Suppressor macrophage (primary cell): ENCODE results near the gene HOXB7.
A peak's percentile ranks its signal among the peaks of the same experiment; 100 is the strongest.

Source experiments
- DNase-seq, 4 experiments: peaks; one replicate each; pipeline ENCODE4 v3.0.0-alpha.2; 2020 to 2022

HOXB7 gene

DNA sequence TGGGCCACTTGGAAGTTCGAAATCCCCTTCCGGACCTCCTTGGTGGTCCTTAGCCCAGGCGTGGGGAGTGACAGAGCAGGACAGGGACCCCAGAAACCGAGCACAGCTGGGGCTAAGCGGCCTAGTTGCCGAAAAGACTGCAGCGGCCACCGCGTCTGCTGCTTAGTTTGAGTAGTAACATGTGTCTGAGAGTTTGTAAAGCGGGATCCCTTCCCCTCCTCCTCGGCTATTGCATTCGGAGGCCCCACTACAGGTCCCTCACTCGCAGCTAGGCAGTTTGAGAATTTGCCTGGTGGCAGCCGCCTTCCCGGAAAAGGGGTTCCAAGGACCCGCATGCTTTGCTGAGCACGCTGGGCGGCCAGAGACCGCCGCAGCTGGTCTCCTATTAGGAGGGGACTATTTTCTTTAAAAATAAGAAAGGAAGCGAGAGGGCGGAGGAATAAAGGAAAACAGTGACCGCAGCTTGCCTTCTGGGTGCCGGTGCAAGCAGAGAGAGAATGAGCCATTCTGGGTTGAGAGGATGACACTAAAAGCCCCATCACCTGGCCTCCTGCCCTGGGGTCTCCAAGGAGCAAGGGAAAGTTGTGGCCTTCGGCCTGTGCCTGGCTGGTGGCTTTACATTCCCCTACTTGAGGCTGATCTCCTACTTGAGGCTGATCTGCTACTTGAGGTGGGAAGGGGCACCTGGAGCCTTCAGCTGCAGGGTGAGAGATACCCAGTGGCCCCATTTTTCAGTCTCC is 16.1 kb downstream of the HOXB7 start:
- no peak for DNase-seq

DNA sequence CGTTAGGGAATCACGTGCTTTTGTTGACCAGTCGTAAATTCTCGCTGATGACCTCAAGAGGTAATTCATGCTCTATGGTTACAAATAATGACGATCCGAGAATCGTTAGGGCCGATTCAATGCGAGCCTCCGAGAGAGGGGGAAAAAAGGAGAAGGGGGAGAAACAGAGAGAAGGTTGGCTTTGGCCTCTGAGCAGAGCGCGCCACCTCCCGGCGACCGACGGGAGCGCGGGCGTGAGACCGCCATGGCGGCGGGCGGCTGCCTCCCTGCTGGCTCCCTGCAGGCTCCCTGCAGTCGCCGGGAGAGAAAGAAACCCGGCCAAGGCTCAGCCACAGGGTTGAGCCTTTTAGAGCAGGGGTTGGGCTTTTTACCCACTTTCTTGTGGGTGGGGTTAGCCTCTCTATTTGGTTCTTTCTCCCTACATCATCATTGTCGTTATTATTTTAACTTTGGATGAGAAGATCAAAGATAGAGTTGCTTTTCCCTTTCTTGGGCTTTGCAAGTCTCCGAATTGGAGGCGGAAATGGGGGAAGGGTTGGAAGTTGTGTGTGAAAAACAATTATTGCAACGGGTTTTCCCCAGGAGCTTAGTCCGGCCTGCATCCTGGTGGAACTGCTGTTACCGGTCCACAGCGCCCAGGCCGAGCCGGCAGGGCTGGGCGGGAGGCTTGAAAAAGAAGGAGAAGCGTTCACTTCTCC is 16.8 kb downstream of the HOXB7 start:
- peak; percentile 69 to 88 (median 84) for DNase-seq

DNA sequence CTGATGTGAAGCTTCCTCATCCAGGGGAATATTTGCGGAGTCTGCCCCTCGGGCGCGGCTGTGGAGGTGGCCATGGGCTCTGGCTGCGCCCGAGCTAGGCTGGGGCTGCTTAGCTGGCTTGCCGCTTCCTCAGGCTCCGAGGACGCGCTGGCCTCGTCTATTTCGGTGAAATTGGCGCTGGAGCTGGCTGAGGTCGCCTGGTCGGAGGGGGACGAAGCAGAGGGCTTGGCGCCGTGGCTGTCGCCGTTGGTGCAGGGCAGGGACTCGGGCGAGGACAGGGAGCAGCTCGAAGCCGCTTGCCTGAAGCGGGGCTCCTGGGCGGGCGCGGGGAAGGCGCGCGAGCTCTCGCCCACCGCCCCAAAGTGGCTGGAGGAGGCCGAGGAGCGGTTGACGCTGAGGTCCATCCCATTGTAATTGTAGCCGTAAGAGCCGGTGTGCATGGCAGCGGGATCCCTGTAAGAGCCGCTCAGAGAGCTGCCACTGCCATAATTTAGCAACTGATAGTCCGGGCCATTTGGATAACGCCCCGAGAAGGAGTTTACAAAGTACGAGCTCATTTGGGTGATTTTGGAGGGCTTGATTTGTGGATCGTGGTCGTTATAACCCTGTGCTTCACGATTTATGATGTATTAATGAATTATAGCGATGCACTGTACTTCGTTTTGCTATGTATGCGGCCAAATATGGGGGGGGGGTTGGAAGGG is 17.5 kb downstream of the HOXB7 start, which contains the start of gene HOXB5:
Gene HOXB5, minus strand, starts transcription at position 654 of the 704 bp plus-strand sequence. Its CDS starts 97 bp downstream, at position 557.
- peak in 3 of 4 experiments; percentile 17 to 50 (median 40) for DNase-seq

DNA sequence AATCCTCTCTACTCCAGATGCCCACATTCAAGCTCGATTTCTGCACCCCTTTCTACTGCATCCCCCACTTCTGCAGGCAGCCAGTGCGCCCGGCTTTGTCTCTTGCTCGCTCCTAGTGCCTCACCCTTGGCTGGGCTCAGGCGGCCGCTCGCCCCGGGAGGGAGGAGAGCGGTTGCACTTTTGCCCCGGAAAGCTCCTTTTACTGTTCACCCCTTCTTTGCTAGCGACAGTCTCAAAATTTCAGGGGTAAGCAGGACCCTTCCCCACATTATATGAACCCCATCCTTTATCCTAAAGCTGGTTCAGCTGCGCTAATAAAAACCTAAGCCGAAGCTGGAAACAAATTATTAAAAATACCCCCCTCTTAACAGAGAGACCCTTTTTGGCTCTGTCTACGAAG is 18.2 kb downstream of the HOXB7 start:
- DNase-seq: peak in 1 of 4 experiments; percentile 17

DNA sequence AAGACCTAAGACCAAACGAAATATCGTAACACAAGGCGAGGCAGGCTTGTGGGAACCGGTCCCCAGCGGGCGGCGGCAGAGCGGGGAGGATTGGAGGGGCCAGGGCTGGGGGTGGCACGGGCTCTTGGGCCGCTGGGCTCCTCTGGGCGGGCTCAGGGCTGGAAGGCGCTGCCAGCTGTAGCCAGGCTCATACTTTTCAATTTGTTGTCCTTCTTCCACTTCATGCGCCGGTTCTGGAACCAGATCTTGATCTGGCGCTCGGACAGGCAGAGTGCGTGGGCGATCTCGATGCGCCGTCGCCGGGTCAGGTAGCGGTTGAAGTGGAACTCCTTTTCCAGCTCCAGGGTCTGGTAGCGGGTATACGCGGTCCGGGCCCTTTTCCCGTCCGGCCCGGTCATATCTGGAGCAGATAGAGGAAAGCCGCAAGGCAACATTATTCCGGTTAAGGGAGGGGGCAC is 18.7 kb downstream of the HOXB7 start:
- peak in 1 of 4 experiments; percentile 15 for DNase-seq

DNA sequence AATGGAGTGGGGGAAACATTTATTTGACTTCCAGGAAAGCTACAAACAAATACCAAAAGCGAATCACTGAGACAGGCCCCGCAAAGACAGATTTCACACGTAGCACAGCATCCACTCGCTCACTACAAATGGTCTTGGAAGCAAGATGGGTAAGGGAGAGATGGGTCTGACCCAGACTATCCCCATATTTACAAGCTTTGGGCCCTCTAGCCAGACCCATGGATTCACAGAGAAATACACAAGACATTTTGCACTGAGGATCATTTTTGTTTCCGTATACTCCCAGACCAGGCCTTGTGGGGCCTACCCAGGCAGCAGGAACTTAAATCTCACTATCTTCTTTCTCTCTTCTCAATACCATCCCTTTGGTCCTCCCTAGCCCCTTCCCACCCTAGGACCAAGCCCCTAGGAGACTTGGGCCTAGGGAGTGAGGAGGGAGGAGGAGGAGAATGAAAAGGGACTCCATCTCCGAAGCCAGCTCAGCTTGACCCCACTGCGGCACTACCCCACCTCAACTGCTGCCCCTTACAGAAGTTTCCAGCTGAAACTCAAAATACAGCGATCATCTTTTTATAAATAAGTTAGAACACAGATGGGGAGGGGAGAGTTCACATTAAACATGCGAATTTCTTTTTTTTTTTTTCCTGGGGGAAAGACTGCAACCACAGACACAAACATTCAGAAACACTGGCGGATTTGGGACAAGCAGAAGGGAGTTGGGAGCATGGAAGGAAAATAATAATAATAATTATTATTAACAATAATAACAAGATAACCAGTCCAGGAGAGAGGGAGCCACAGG is 19.4 kb downstream of the HOXB7 start:
- no peak for DNase-seq

DNA sequence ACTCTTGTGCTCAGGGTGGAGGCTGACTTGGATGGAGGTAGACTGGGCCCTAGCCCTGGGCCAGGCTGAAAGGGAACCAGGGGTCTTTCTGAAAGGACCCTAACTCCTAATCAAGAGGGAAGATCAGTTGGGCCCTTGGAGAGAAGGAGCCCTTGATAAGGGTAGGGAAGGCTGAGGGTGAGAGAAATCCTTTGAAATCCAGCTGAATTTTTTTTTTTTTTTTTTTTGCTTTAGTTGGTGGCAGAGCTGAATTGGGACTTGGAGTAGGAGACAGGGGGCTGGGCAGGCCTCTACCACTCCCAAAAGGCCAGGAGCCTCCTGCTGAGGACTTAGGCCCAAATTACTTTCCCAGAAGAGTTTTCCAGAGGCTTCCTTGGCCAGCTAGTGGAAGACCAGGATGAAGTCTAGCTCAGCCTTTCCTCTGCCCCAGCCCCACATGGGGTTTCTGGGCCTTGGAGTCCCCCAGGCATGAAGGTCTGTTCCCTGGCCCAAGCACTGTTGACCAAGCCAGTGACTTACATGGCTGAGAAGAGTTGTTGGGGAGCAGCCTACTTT is 20.1 kb downstream of the HOXB7 start:
- DNase-seq: no peak

DNA sequence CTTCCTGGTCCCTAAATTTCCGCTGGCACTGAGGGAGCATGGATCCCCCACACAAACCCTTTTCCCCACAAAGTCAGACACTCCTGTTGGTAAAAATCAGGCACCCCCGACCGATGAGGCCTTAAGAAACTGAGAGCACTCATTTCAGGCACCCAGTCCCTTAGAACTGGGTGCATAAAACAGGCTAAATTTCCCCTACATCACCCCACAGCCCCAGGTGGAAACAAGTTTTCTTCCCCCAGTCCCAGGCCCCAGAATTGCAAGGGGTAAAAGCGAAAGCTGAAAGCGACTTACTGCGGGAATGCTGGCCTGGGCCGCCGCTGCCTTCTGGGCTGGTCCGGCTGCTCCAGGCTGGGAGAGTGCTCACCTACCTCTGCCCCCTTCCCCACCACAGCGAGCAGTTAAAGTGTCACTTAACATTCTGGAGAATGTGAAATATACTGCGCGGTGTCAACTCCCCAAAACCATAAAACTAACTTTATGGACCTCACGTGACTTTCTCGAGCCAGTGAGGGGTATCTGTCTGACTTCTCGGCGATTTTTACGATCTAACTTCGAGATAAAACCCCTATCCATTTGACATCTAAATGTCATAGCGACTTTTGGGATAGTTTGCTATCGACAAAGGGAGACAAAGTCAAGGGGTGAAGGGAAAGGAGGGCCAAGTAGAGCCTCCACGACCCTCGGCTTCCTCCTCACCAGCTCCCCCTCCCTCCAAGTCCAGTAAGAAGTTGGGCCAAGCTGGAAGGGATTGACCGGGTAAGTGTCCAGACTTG is 20.8 kb downstream of the HOXB7 start, which contains the start of gene HOXB3:
Gene HOXB3, minus strand, starts transcription at position 411 of the 776 bp plus-strand sequence. CDS start 37,767 bp downstream, outside the sequence.
- peak in 1 of 4 experiments; percentile 14 for DNase-seq

DNA sequence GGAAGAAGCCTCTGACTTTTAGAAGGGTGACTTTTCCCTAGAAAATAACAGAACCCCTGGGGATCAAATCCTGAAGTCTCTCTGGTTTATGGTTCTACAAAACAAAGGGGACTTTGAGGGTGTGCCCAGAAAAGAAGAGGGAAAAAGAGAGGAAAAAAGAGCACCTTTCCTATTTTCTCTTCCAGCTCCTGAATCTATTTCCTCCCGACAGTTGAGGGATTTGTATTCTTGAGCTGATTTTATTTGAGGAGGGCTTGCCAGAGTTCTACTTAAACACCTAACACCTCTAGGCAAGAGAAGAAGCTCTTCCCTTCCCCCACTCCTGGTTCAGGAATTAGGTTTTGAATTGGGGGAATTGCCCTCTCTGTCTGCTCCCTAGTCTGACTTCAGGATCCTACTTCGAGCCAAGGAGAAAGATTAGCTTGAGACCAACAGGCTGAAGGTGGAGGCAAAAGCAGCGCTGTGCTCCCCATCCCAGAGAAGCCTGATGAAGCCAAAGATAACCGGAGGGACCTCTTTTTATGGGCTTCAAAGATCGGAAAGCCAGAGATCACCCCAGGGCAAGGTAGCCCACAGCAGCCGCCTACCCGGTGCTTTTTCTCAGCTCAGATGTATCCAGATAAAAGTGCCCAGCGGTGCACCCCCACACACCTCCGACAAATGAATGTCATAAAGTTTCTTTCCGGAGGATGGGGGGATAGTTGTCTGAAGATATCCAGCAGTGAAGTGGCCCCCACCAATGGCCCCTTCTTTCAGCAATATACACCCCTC is 21.6 kb downstream of the HOXB7 start:
- no peak for DNase-seq

DNA sequence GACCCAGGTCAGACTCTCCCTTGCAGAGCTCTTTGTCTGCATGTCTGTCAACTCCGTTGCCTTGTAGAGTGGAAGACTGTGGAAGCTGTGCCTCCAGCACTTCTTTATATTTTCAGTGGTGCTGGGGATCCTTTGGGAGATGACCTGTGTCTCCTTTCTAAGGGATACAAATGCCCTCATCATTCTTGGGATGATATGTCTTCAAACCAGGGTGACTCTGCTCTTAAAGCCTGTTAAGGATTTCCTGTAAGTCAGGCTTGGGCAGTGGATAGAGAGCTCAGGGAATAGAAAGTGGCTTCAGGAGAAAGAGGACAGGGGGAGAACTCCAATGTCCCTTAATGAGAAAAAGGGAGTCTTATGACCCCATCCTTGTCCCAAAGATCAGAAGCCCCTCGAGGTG is 22.3 kb downstream of the HOXB7 start:
- DNase-seq: no peak

DNA sequence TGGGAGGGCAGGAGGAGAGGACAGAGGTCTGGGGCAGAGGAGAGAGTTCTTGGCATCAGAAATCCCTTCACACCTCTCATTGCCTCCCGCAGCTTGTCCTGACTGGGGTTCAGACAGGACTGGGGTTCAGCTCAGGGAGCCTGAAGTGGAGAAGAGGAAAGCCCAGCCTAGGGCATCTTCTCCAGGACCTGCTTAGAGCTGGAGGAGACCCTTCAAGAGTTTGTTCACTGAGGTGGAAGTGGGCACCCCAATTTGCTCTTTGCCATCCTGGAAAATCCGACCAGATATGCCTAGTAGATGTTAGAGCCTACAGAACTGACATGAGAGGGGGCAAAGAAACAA is 22.8 kb downstream of the HOXB7 start:
- no peak for DNase-seq

DNA sequence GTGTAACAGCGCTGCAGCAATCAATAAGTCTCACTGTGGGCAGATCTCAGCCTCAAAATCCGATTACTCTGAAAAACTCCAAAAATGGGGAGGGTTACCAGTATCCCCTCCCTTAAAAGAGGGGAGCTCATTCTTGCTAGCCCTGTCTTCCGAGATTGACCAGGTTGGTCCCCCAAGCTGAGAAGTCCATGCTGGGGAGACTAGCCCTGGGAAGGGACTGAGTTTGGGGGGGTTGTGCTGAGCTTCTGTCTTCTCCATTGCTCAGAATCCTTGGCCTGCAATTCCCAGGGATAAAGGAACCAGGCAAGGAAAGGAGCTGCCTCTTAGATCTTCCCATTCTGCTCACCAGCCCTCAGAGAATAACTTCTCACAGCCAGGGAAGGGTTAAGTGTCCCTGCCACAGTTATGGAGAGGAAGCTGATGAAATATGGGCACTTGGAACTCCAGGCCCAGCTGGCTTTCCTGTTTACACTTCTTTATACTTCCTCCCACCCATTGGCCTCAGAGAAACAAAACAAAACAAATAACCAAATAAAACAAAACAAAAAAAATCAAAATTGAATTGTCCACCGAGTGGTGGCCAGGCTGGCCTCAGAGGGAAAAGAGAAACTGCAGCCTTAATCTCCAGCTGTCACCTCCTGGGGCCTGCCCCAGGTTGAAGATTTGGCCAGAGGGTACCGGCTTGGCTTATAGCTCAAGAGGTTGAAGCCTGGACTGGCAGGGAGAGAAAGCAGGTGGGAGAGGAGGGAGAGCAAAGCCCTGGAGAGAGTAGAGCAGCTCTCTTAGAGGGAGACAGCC is 23.3 kb downstream of the HOXB7 start:
- DNase-seq: peak in 3 of 4 experiments; percentile 47 to 60 (median 54)

DNA sequence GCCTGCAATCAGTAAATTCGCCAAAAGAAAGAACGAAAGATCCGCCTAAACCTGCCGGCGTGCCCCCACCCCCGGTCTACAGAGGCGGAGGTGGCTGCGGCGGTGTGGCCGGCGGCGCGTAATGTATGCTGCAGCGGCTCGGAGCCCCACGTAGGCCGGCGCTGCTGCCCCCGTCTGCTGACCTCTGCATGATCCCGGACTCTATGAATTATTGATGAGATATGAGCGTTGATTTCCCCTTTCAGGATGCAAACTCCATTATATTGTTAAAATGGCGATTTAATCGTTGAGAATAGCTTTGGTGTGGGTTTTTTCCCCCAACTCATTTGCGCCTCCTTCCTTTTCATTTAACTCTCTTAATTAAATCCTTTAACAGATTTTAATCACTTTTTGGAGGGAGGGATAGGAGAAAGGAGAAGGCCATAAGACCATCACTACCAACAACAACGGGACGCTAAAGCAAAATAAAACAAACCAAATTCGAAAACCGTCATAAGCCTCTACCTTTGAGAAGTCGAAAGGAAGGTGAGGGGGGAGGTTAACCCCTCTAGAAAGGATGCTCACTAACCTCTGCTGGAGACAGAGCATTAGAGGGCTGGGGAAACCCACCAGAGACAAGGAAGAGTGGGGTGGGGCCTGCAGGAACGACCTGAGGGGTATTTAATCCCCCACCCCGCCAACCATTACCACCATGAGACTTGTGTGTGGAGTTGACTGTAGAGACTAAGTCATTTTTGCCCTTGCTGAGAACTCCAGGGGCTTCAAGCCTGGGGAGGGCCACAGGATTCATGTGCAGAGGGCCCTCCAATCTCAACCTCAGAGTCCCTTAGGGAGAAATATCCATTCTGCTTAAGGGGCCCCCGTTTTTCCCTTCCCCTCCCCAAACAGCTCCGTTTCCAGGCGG is 24.2 kb downstream of the HOXB7 start:
- peak in 3 of 4 experiments; percentile 16 to 45 (median 35) for DNase-seq

DNA sequence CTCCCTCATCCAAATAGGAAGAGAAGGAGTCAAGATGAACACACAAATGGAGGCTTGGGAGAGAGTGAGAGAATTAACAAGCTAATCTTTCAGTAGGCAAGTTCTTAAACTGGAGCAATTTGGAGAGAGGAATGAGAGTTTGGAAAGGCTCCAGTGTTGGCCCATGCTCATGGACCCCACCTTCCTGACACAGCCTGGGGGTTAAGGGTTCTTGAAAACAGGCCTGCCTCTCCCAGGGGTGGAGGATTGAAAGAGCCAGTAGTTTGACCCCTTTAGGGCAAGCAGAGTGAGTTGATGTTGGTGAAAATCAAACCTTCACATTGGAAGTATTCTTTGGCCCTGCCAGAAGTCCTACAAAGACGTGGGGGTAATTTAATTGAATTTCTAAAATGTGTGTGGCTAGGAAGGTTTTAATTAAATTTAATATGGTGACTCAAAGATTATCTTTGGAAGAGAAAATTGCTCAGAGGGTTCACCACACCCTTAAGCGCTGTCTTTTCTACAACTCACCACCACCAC is 26.5 kb downstream of the HOXB7 start:
- DNase-seq: no peak

DNA sequence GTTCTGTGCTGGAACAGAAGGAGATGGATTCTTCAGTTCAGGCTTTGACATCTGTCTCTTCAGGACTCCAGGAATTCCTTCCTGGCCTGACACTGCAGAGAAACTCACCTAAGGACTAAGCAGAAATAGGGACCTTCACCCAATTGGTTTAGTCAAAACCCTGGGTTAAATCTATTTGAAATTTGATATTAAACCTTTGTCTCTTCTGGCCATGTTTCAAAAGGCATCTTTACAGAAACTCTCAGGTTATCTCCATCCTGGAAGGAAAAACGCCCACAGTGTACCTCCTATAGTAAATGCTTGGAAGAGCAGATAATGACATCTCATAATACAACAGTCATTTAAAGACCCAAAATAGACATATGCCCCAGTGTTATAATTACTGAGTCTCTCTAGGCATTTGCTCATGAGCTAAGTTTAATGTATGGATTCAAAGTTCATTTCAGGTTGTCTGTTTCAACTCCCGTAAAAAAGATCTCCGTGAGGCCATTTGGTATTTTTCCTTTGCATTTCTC is 27.1 kb downstream of the HOXB7 start:
- no peak for DNase-seq

DNA sequence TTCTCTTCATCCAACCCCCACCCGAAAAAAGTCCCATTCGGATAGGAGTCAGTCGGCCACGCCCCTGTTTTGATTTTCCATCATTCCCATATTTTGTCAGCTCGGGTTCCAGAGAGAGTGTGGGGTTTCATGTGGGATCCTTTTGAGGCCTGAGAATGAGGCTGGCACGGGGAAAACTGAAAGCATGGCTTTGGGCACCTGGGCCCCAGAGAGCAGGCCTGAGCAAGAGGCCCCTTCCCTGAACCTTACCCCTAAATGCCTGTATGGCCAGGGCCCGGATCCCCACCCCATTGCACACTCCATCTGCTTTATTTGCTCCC is 28.1 kb downstream of the HOXB7 start:
- DNase-seq: no peak

DNA sequence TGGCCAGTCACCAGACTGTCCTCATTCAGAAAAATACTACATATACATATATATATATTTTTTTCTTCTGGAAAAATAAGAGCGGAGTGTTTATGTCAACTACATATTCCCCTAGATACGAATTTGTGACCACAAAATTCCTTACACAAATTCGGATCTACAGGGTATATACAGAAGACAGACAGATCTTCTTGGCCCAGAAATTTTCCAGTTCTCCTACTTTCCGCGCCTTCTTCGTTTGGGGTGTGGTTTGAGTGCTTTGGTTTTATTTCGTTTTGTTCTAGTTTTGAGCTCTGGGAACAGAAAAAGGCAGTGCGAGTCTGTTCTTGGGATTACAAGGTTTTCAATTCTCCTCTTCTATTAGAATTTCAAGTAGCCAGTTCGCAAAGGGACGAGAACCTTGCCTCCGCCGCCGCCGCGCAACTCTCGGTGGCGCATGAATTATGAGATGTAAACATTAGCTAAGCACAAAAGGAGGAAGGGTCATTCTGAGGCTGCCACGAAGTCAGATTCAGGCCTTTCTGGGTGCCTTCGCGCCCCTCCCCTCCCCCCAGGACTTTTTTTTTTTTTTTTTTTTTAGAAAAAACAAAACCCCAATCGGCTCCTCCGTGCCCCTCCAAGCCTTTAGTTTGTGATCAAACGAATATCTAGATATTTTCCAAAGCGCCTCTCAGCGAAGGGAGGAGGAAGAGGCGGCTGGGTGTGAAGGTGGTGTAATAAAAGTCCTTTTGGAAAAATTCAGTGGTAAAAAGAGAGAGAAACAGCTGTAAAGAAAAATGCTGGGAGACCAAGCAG is 30.9 kb downstream of the HOXB7 start:
- DNase-seq: peak in 2 of 4 experiments; percentile 23 to 31
